Ureter (tissue), 1 donor: ENCODE results near the gene PLEKHG5. TPM values are rescaled to one million over a fixed set of nuclear protein-coding genes. Genes with fewer than 3 reads are reported as not detected.

Experiments used
- DNase-seq: peaks from one replicate; pipeline ENCODE4 v3.0.0-alpha.2; 2020; ENCODE audit warnings: low spot score
- total RNA-seq: library from RNA; stranded (reverse); gene quantifications from one replicate; pipeline ENCODE4 v1.2.4, GENCODE V29; 2023
- donor health status: DM: yes; HTN: yes; CAD: no.

PLEKHG5 gene
- total RNA-seq, 1 donor from 2014 or later, result 17.7 TPM

DNA sequence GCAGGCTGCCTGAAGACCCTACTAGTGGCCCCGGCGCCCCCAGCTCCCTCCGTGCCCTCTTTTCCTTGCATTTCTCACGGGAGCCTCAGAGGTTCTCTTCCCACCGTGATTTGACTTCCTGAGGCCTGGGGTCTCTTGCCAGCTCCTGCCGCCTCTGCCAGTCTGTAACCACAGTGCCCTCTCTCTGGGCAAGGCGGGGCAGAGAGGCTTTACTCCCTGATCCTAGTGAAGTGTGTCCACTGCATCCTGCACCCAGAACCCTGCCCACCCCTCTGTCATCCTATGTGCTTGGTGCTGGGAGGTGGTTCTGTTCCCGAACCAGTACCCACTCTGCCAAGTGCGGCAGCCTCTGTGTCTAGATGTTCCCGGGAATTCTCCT is 64.5 kb downstream of the PLEKHG5 start:
- no peak for DNase-seq

GRCh38 chr1:6426277-6426971 is 65.0 kb downstream of the PLEKHG5 start:
- no peak for DNase-seq

DNA sequence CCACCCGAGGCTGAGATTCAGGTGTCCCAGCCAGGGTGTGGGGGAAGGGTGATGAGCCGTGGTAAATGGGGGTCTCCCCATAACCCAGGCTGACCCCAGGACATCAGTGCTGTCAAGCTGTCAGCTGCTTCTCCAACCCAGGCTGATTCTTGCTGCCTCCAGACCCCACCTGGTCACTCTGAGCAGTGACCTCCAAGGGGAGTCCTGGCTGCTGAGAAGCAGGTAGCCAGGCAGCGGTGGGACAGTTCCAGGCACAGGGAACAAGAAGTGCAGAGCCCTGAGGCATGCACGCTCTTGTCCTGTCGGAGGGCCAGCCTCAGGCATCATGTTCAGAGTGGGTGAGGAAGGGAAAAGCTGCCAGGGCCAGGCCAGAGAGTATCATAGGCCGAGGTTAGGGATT is 65.8 kb downstream of the PLEKHG5 start:
- DNase-seq, result no peak

DNA sequence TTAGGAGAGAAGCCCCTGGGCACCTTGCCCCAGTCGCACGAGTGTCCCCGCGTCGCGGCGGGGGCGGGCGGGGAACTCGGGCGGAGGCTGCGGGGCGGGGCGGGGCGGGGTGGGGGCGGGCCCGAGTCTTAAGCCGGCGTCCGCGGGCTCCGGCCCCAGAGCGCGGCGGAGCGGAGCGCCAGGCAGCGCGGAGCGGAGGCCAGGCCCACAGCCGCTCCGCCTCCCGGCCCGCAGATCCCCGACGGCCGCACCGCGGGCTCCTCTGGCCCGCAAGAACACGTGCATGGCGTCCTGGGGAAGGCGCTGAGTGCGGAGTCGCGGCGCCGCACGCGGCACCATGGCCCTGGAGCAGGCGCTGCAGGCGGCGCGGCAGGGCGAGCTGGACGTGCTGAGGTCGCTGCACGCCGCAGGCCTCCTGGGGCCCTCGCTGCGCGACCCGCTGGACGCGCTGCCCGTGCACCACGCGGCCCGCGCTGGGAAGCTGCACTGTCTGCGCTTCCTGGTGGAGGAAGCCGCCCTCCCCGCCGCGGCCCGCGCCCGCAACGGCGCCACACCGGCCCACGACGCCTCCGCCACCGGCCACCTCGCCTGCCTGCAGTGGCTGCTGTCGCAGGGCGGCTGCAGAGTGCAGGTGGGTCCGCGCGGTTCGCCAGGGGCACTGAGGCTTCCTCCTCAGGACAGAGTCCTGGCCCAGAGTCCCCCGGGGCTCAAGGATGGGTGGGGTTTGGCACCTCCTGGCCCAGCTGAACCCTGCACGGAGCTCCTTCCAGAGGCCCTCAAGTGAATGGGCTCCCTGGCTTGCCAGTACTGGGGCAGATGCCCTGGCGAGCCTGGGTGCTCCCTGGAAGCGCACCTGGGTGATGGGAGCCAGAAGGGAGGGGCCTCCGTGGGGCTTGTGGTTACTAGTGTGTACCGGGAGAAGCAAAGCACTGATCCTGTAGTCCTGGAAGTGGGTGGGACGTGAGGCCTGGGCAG is 66.6 kb downstream of the PLEKHG5 start, which contains the start of gene ESPN:
Gene ESPN (plus strand): TSS at position 158 of the 975 bp plus-strand sequence. CDS start 180 bp downstream, at position 338.
- no peak for DNase-seq

DNA sequence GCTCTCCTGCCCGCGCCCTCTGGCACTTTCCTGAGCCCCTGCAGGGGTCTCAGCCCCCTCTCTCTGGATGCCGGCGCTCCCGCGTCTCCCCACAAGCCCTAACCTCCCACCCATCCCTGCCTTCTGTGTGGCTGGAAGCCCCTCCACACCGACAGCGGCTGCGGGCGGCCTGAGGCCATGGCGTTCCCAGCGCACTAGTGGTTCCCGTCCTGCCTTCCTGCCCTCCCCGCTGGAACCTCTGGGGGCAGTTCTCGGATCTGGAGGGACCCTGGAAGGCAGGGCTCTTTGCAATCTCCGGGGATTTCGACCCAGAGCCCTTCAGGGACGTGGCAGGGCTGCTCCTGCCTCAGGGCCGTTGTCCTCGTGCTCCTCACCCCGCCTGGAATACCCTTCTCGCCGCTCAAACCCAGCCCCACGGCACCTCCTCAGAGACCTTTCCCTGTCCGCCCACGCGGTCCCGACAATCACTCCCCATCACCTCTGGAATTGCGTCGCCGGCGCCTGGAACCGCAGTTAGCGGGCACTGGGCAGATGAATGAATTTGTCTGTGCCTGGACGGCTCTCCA is 67.4 kb downstream of the PLEKHG5 start:
- no peak for DNase-seq

- no peak for DNase-seq
These were observed 68.0 kb downstream of the PLEKHG5 start for GRCh38 chr1:6423321-6423999.

DNA sequence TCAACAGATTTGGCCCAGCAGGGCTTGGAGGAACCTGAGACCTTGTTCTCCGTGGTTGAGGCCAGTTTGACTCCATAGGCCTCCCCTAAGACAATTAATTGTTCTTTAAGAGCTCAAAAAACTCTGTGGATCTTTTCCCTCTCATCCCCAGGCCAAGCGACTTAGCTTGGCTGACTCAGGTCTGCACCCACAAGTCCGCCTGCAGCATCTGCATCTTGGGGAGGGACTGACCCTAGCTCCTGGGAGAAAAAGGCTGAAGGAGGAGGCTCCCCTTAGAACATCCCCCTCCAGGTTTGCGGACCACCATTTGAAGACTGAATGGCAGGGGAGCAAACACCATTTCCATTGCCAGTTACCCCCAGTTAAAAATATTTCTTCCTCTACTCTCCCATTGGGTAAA is 70.2 kb downstream of the PLEKHG5 start:
- DNase-seq, result no peak

GRCh38 chr1:6420454-6421042 is 70.9 kb downstream of the PLEKHG5 start:
- no peak for DNase-seq

- DNase-seq, result no peak
These were observed 71.5 kb downstream of the PLEKHG5 start, which contains the start of gene HES2 for GRCh38 chr1:6419804-6420453. TSS of gene HES2 (minus strand) at chr1:6419919. CDS start at chr1:6419820, 99 bp downstream.

GRCh38 chr1:6419397-6419803 is 72.1 kb downstream of the PLEKHG5 start:
- no peak for DNase-seq

DNA sequence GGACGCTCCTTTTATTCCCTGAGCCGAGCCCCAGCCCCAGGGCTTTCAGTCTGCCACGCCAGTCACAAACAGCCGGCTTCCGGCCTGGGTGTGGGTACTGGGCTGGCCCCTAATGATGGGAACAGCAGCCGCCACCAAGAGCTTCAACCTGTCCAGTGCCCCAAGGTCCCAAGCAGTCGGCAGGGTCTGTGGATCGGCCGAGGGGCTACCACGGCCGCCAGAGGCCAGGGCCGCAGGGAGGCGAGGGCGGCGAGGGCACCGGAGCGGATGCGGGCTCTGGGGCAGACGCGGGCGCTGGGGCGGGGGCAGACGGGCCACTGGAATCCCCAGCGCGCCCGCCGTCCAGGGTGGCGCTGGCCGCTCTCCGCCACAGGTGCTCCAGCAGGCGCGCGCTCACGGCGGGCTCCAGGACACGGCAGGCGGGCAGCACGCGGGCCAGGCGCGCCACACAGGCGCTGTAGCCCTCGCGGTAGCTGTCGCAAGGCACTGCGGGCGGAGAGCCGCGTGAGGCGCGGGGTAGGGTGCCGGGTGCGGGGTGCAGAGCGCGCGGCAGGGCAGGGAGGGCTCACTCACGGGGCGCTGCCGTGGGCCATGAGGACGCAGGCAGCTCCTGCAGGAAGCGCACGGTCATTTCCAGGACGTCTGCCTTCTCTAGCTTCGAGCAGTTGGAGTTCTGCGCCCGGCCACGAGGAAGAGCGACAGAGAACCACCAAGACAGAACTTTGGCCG is 72.6 kb downstream of the PLEKHG5 start:
- DNase-seq, result no peak

GRCh38 chr1:6417961-6418667 is 73.4 kb downstream of the PLEKHG5 start:
- no peak for DNase-seq

Other genes starting within 250 kb of the PLEKHG5 start
- gene HES3, start 247.5 kb downstream of the PLEKHG5 start, total RNA-seq, result not detected
- gene GPR153, start 230.6 kb downstream of the PLEKHG5 start, total RNA-seq, result 7.2 TPM
- 19.1 TPM for gene ACOT7, start 97.9 kb downstream of the PLEKHG5 start, total RNA-seq
- gene HES2, start 71.7 kb downstream of the PLEKHG5 start, total RNA-seq, result 2.1 TPM
- gene ESPN, start 66.9 kb downstream of the PLEKHG5 start, total RNA-seq, result 6.2 TPM
- gene TNFRSF25, start 25.5 kb downstream of the PLEKHG5 start, total RNA-seq, result 17.1 TPM
- 41.5 TPM for gene NOL9, start 62.8 kb upstream of the PLEKHG5 start, total RNA-seq
- not detected for gene TAS1R1, start 63.6 kb upstream of the PLEKHG5 start, total RNA-seq
- gene ZBTB48, start 88.3 kb upstream of the PLEKHG5 start, total RNA-seq, result 50.4 TPM
- 25.8 TPM for gene KLHL21, start 111.2 kb upstream of the PLEKHG5 start, total RNA-seq
- 10.9 TPM for gene PHF13, start 122.1 kb upstream of the PLEKHG5 start, total RNA-seq
- gene THAP3, start 133.2 kb upstream of the PLEKHG5 start, total RNA-seq, result 11.7 TPM
- 65.3 TPM for gene DNAJC11, start 210.1 kb upstream of the PLEKHG5 start, total RNA-seq